Measurements from ENCODE around the gene MED17.

GRCh38 chr11:93821617-93822016, 37.5 kb downstream of the MED17 start:
- no peak for TF ChIP-seq CTCF (conservative IDR thresholded peaks at IDR 0.05; ENCODE audit: low read length)
- TF ChIP-seq EZH2phosphoT487 (IDR thresholded peaks at IDR 0.05; ENCODE audit: borderline replicate concordance, low read depth, low read length): no peak
